Activated naive CD8-positive, alpha-beta T cell treated with anti-CD3 and anti-CD28 coated beads for 36 hours (primary cell): Measurements from ENCODE around the gene CEP112. TPM values are rescaled to one million over a fixed set of nuclear protein-coding genes. Genes with fewer than 3 reads are reported as not detected.

Source experiments
- DNase-seq: peaks from one replicate; pipeline ENCODE4 v3.0.0; 2021
- H3K27ac Mint-ChIP-seq: one replicate; pipeline ENCODE4 v1.8.0; 2022; ENCODE audit warnings: mild to moderate bottlenecking, moderate library complexity, mixed read lengths
- H3K27me3 Mint-ChIP-seq: one replicate; pipeline ENCODE4 v1.8.0; 2022; ENCODE audit warnings: mild to moderate bottlenecking, mixed read lengths
- H3K36me3 Mint-ChIP-seq: one replicate; pipeline ENCODE4 v1.8.0; 2021; ENCODE audit warnings: mild to moderate bottlenecking, mixed read lengths
- H3K4me1 Mint-ChIP-seq: one replicate; pipeline ENCODE4 v1.8.0; 2021; ENCODE audit warnings: mixed read lengths
- H3K4me3 Mint-ChIP-seq: one replicate; pipeline ENCODE4 v1.8.0; 2022; ENCODE audit warnings: mild to moderate bottlenecking, moderate library complexity, mixed read lengths
- H3K9me3 Mint-ChIP-seq: one replicate; pipeline ENCODE4 v1.8.0; 2022; ENCODE audit warnings: mixed read lengths
- total RNA-seq, 2 experiments: library from RNA; stranded (reverse); gene quantifications; one replicate each; pipeline ENCODE4 v1.2.3, GENCODE V29; 2021

The CEP112 gene
- total RNA-seq, 2 experiments from 2014 or later: 0.54 to 1.3 TPM

GRCh38 chr17:65644545-65644944, 547.4 kb downstream of the CEP112 start:
- Mint-ChIP-seq H3K27me3 (no peaks in the 10 kb centered on the region), H3K4me1 (no peaks in the 10 kb centered on the region), H3K36me3 (peaks cover 3% of the 10 kb centered on the region), H3K27ac (no peak overlapping the region), H3K9me3 (peaks cover 11% of the 10 kb centered on the region), H3K4me3 (no peak overlapping the region)
- DNase-seq: no peak

GRCh38 chr17:65638221-65638975, 553.5 kb downstream of the CEP112 start:
- H3K27ac Mint-ChIP-seq: no peak overlapping the region
- H3K4me3 Mint-ChIP-seq: no peak overlapping the region
- H3K9me3 Mint-ChIP-seq: no peaks in the 10 kb centered on the region
- H3K4me1 Mint-ChIP-seq: no peaks in the 10 kb centered on the region
- no peak for DNase-seq
- no peaks in the 10 kb centered on the region for H3K36me3 Mint-ChIP-seq
- H3K27me3 Mint-ChIP-seq: no peaks in the 10 kb centered on the region

- no peaks in the 10 kb centered on the region for H3K36me3 Mint-ChIP-seq
- H3K9me3 Mint-ChIP-seq: no peaks in the 10 kb centered on the region
- H3K27me3 Mint-ChIP-seq: no peaks in the 10 kb centered on the region
- no peak for DNase-seq
- no peaks in the 10 kb centered on the region for H3K4me1 Mint-ChIP-seq
- H3K4me3 Mint-ChIP-seq: no peak overlapping the region
- H3K27ac Mint-ChIP-seq: no peak overlapping the region
Measured at GRCh38 chr17:65637786-65638185, 554.1 kb downstream of the CEP112 start.

- H3K27me3 Mint-ChIP-seq: no peaks in the 10 kb centered on the region
- H3K36me3 Mint-ChIP-seq: no peaks in the 10 kb centered on the region
- no peaks in the 10 kb centered on the region for H3K9me3 Mint-ChIP-seq
- no peak overlapping the region for H3K4me3 Mint-ChIP-seq
- no peak for DNase-seq
- no peaks in the 10 kb centered on the region for H3K4me1 Mint-ChIP-seq
- no peak overlapping the region for H3K27ac Mint-ChIP-seq
Measured at GRCh38 chr17:65634533-65634932, 557.4 kb downstream of the CEP112 start.

GRCh38 chr17:65633988-65634387, 557.9 kb downstream of the CEP112 start:
- no peak overlapping the region for H3K27ac Mint-ChIP-seq
- H3K4me1 Mint-ChIP-seq: no peaks in the 10 kb centered on the region
- H3K4me3 Mint-ChIP-seq: no peak overlapping the region
- no peak for DNase-seq
- no peaks in the 10 kb centered on the region for H3K27me3 Mint-ChIP-seq
- H3K9me3 Mint-ChIP-seq: no peaks in the 10 kb centered on the region
- H3K36me3 Mint-ChIP-seq: no peaks in the 10 kb centered on the region

GRCh38 chr17:65633146-65633881, 558.6 kb downstream of the CEP112 start:
- Mint-ChIP-seq H3K36me3 (no peaks in the 10 kb centered on the region), H3K27me3 (no peaks in the 10 kb centered on the region), H3K4me3 (no peak overlapping the region), H3K9me3 (no peaks in the 10 kb centered on the region), H3K4me1 (no peaks in the 10 kb centered on the region), H3K27ac (no peak overlapping the region)
- DNase-seq: no peak

GRCh38 chr17:65630502-65630901, 561.4 kb downstream of the CEP112 start:
- Mint-ChIP-seq H3K27me3 (no peaks in the 10 kb centered on the region), H3K4me1 (no peaks in the 10 kb centered on the region), H3K27ac (no peak overlapping the region), H3K36me3 (no peaks in the 10 kb centered on the region), H3K9me3 (no peaks in the 10 kb centered on the region), H3K4me3 (no peak overlapping the region)
- no peak for DNase-seq

- no peak for DNase-seq
- H3K4me1 Mint-ChIP-seq: no peaks in the 10 kb centered on the region
- H3K9me3 Mint-ChIP-seq: no peaks in the 10 kb centered on the region
- H3K27ac Mint-ChIP-seq: no peak overlapping the region
- H3K36me3 Mint-ChIP-seq: no peaks in the 10 kb centered on the region
- H3K27me3 Mint-ChIP-seq: no peaks in the 10 kb centered on the region
- H3K4me3 Mint-ChIP-seq: no peak overlapping the region
Measured at GRCh38 chr17:65629234-65629690, 562.7 kb downstream of the CEP112 start.

- Mint-ChIP-seq H3K27ac (no peak overlapping the region), H3K4me3 (no peak overlapping the region), H3K9me3 (no peaks in the 10 kb centered on the region)
Measured at GRCh38 chr17:65628644-65629036, 563.3 kb downstream of the CEP112 start.

GRCh38 chr17:65627891-65628643, 563.9 kb downstream of the CEP112 start:
- Mint-ChIP-seq H3K4me1 (no peaks in the 10 kb centered on the region), H3K27ac (no peak overlapping the region), H3K9me3 (no peaks in the 10 kb centered on the region), H3K27me3 (no peaks in the 10 kb centered on the region), H3K36me3 (no peaks in the 10 kb centered on the region), H3K4me3 (no peak overlapping the region)
- DNase-seq: no peak

More at GRCh38 chr17:65628644-65629036, 563.3 kb downstream of the CEP112 start:
- no peaks in the 10 kb centered on the region for H3K27me3 Mint-ChIP-seq
- DNase-seq: no peak
- H3K4me1 Mint-ChIP-seq: no peaks in the 10 kb centered on the region
- no peaks in the 10 kb centered on the region for H3K36me3 Mint-ChIP-seq

GRCh38 chr17:65627108-65627507, 564.8 kb downstream of the CEP112 start:
- H3K9me3 Mint-ChIP-seq: no peaks in the 10 kb centered on the region
- no peaks in the 10 kb centered on the region for H3K36me3 Mint-ChIP-seq
- no peaks in the 10 kb centered on the region for H3K4me1 Mint-ChIP-seq
- no peak overlapping the region for H3K4me3 Mint-ChIP-seq
- no peak for DNase-seq
- no peak overlapping the region for H3K27ac Mint-ChIP-seq
- H3K27me3 Mint-ChIP-seq: no peaks in the 10 kb centered on the region

- no peaks in the 10 kb centered on the region for H3K4me1 Mint-ChIP-seq
- H3K4me3 Mint-ChIP-seq: no peak overlapping the region
- H3K9me3 Mint-ChIP-seq: no peaks in the 10 kb centered on the region
- no peak for DNase-seq
- no peaks in the 10 kb centered on the region for H3K36me3 Mint-ChIP-seq
- no peak overlapping the region for H3K27ac Mint-ChIP-seq
- no peaks in the 10 kb centered on the region for H3K27me3 Mint-ChIP-seq
Measured at GRCh38 chr17:65626451-65626850, 565.5 kb downstream of the CEP112 start.

- Mint-ChIP-seq H3K27me3 (no peaks in the 10 kb centered on the region), H3K4me1 (no peaks in the 10 kb centered on the region), H3K36me3 (no peaks in the 10 kb centered on the region), H3K27ac (no peak overlapping the region), H3K4me3 (no peak overlapping the region), H3K9me3 (no peaks in the 10 kb centered on the region)
- no peak for DNase-seq
Measured at GRCh38 chr17:65618516-65618915, 573.4 kb downstream of the CEP112 start.

GRCh38 chr17:65617496-65617895, 574.4 kb downstream of the CEP112 start:
- Mint-ChIP-seq H3K27ac (no peak overlapping the region), H3K9me3 (no peaks in the 10 kb centered on the region), H3K4me1 (no peaks in the 10 kb centered on the region), H3K36me3 (no peaks in the 10 kb centered on the region), H3K4me3 (no peak overlapping the region), H3K27me3 (no peaks in the 10 kb centered on the region)
- DNase-seq: no peak

GRCh38 chr17:65609749-65610148, 582.2 kb downstream of the CEP112 start:
- no peak overlapping the region for H3K4me3 Mint-ChIP-seq
- no peaks in the 10 kb centered on the region for H3K4me1 Mint-ChIP-seq
- no peaks in the 10 kb centered on the region for H3K27me3 Mint-ChIP-seq
- no peak for DNase-seq
- H3K36me3 Mint-ChIP-seq: no peaks in the 10 kb centered on the region
- H3K27ac Mint-ChIP-seq: no peak overlapping the region
- H3K9me3 Mint-ChIP-seq: no peaks in the 10 kb centered on the region
